ENCODE measurements around the gene TRERF1. TPM values are rescaled to one million over a fixed set of nuclear protein-coding genes. Genes with fewer than 3 reads are reported as not detected.

Gene TRERF1
- total and polyA plus RNA-seq, 9 donors = 5.1 to 13.8 (median 9.7) TPM

DNA sequence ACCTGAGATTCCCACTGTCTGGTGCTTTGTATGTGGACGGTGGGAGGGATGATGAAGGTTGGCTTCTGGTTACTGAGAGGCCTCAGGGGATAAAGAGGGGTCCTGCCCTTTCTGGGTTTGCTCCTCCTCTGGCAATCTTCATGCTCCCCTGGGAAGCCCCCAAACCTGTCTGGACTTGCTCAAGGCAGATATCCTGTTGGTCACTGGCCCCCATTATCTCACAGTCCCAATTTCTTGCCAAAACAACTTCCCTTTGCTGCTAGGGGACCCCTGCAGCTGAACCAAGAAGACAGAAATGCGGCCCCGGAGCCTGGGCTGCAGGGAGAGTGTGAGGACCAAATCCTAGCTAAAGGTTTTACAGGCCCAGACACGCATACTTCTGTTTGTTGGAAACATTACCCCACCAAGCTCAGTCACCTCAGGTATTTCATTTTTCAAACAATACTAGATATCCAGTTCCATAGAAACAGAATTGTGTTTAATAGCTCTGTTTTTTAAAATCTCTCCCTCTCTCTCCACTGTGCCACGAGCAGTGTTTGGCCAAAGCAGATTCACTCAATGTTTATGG lies 170.7 kb downstream of the TRERF1 start:
- H3K4me3 ChIP-seq (ENCODE audit: low read length) = no peak overlapping the region
- peaks cover 3% of the 10 kb centered on the region for H3K9me3 ChIP-seq (replicated peaks; ENCODE audit: control insufficient read depth, low read depth, low read length)
- peaks cover 41% of the 10 kb centered on the region for H3K4me1 ChIP-seq (ENCODE audit: control insufficient read depth, insufficient read depth, low read length)
- peak overlapping the region; percentile 9 for H3K27ac ChIP-seq (ENCODE audit: low read length)
- 25% methylated on average over 3 of the region's 5 CpGs for WGBS (ENCODE audit: insufficient coverage)
- peak; percentile 56 for DNase-seq
- no peaks in the 10 kb centered on the region for H3K27me3 ChIP-seq (ENCODE audit: control insufficient read depth, insufficient read depth, low read length)
- no peaks in the 10 kb centered on the region for H3K36me3 ChIP-seq (ENCODE audit: control insufficient read depth, insufficient read depth, low read length)

DNA sequence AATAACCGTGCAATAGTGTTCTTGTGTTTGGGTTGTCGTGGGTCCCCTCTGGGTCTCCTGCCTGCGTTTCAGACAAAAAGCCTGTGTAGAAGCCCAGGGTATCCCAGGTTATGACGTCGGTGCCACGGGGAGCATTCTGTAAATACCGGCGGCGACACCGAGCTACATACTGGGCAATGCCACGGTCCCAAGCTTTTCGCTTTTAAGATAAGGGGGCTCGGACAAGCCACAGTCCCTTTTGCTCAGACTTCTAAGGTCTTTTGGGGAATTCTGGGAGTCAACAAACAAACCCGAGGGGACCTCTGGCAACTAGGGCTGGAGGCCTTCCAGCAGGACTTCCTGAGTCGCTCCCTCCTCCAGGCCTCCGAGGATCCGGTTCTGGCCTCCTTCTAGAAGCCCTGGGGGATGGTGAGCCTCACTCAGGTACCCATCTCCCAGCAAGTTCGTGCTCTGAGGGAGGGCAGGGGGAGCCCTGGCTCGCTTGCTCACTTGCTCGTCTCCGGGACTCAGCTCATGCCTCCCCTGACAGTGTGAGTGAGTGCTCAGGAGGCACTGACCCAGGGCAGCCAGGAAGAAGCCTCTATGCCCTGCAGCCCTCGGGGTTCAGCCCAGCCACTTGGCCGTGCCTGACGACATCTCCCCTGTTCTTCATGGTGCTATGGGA lies 171.6 kb downstream of the TRERF1 start:
- no peaks in the 10 kb centered on the region for H3K27me3 ChIP-seq (ENCODE audit: control insufficient read depth, insufficient read depth, low read length)
- peaks cover 3% of the 10 kb centered on the region for H3K9me3 ChIP-seq (replicated peaks; ENCODE audit: control insufficient read depth, low read depth, low read length)
- no peaks in the 10 kb centered on the region for H3K36me3 ChIP-seq (ENCODE audit: control insufficient read depth, insufficient read depth, low read length)
- H3K27ac ChIP-seq (ENCODE audit: low read length) = peak overlapping the region; percentile 9
- peak; percentile 50 for DNase-seq
- H3K4me3 ChIP-seq (ENCODE audit: low read length) = no peak overlapping the region
- H3K4me1 ChIP-seq (ENCODE audit: control insufficient read depth, insufficient read depth, low read length) = peaks cover 50% of the 10 kb centered on the region
- 53% methylated on average over 19 of the region's 24 CpGs for WGBS (ENCODE audit: insufficient coverage)

- H3K36me3 ChIP-seq (ENCODE audit: control insufficient read depth, insufficient read depth, low read length) = no peaks in the 10 kb centered on the region
- peaks cover 50% of the 10 kb centered on the region for H3K4me1 ChIP-seq (ENCODE audit: control insufficient read depth, insufficient read depth, low read length)
- peak overlapping the region; percentile 69 for H3K27ac ChIP-seq (ENCODE audit: low read length)
- peaks cover 3% of the 10 kb centered on the region for H3K9me3 ChIP-seq (replicated peaks; ENCODE audit: control insufficient read depth, low read depth, low read length)
- no peaks in the 10 kb centered on the region for H3K27me3 ChIP-seq (ENCODE audit: control insufficient read depth, insufficient read depth, low read length)
- DNase-seq = peak; percentile 74
- 54% methylated on average over 6 of the region's 9 CpGs for WGBS (ENCODE audit: insufficient coverage)
- H3K4me3 ChIP-seq (ENCODE audit: low read length) = no peak overlapping the region
These were observed 172.5 kb downstream of the TRERF1 start for GRCh38 chr6:42279144-42279781.

- WGBS (ENCODE audit: insufficient coverage) = 80% methylated on average over 2 of the region's 7 CpGs
- H3K27me3 ChIP-seq (ENCODE audit: control insufficient read depth, insufficient read depth, low read length) = no peaks in the 10 kb centered on the region
- H3K9me3 ChIP-seq (replicated peaks; ENCODE audit: control insufficient read depth, low read depth, low read length) = peaks cover 3% of the 10 kb centered on the region
- DNase-seq = no peak
- no peak overlapping the region for H3K27ac ChIP-seq (ENCODE audit: low read length)
- H3K4me1 ChIP-seq (ENCODE audit: control insufficient read depth, insufficient read depth, low read length) = peaks cover 50% of the 10 kb centered on the region
- H3K36me3 ChIP-seq (ENCODE audit: control insufficient read depth, insufficient read depth, low read length) = no peaks in the 10 kb centered on the region
- H3K4me3 ChIP-seq (ENCODE audit: low read length) = no peak overlapping the region
These were observed 173.4 kb downstream of the TRERF1 start for GRCh38 chr6:42278131-42278853.

DNA sequence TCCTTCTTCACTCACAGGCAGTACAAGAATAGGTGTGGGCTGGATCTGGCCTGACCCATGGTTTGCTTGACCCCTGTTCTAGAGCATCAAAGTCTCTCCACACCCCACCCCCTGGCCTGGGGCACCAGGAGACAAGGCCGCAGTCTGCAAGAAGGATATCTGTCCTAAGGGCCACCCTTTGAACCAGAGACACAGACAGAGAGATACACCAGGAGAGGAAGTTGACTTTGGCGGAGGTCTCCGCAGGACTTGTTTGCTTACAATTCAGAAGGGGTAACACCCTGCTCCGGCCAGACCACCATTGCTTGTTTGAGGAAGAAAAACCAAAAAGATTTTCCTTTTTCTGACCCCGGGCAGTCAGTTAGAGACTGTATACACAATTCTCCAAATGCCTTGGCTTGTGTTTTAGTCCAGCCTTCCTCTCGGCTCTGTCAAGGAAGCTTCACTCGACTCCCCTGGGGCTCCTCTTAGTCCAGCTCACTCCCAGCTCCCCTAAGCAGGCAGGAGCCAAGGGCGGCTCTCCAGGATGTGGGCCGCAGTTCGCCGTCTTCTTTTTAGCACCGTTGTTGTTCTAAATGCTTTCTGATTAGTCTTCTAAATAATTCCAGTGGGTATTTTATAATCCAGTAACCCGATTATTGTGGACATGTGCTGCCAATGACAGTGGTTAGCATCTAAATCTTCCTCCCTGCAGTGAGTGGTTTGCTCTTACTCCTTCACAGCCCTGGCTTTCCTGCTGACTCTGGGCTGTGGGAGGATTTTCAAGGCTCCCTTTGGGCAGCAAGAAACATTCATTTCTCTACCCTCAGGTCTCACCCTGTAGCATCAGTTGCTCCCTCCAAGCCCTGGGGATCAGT lies 175.5 kb downstream of the TRERF1 start:
- peak overlapping the region; percentile 50 for H3K27ac ChIP-seq (ENCODE audit: low read length)
- no peaks in the 10 kb centered on the region for H3K27me3 ChIP-seq (ENCODE audit: control insufficient read depth, insufficient read depth, low read length)
- peak; percentile 93 for DNase-seq
- no peaks in the 10 kb centered on the region for H3K9me3 ChIP-seq (replicated peaks; ENCODE audit: control insufficient read depth, low read depth, low read length)
- H3K4me3 ChIP-seq (ENCODE audit: low read length) = no peak overlapping the region
- no peaks in the 10 kb centered on the region for H3K36me3 ChIP-seq (ENCODE audit: control insufficient read depth, insufficient read depth, low read length)
- H3K4me1 ChIP-seq (ENCODE audit: control insufficient read depth, insufficient read depth, low read length) = peaks cover 46% of the 10 kb centered on the region
- 29% methylated on average over 6 of the region's 13 CpGs for WGBS (ENCODE audit: insufficient coverage)

GRCh38 chr6:42275376-42276033 lies 176.2 kb downstream of the TRERF1 start:
- 75% methylated on average over 3 of the region's 12 CpGs for WGBS (ENCODE audit: insufficient coverage)
- Histone ChIP-seq H3K36me3 (ENCODE audit: control insufficient read depth, insufficient read depth, low read length) (no peaks in the 10 kb centered on the region), H3K4me1 (ENCODE audit: control insufficient read depth, insufficient read depth, low read length) (peaks cover 39% of the 10 kb centered on the region), H3K27ac (ENCODE audit: low read length) (no peak overlapping the region), H3K9me3 (replicated peaks; ENCODE audit: control insufficient read depth, low read depth, low read length) (no peaks in the 10 kb centered on the region), H3K27me3 (ENCODE audit: control insufficient read depth, insufficient read depth, low read length) (no peaks in the 10 kb centered on the region), H3K4me3 (ENCODE audit: low read length) (no peak overlapping the region)
- no peak for DNase-seq

DNA sequence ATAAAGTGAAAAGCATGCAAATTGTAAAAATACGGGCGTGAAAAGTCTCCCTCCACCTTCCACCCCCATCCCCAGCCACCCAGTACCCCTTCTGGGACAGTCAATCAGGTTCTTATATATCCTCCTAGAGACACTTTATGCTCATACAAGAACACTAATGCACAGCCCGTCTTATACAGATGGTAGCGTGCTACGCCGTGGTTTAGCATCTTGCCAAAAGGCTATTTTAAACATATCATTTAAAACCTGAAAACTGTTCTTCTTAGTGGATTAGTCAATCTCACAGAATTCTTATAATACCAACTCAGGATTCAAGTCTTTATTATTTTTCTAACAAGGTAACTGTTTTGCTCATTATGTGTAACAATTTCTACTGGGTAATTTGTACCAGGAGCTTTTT lies 176.8 kb downstream of the TRERF1 start:
- DNase-seq = no peak

GRCh38 chr6:42271834-42272805 lies 179.6 kb downstream of the TRERF1 start:
- Histone ChIP-seq H3K36me3 (ENCODE audit: control insufficient read depth, insufficient read depth, low read length) (peaks cover 19% of the 10 kb centered on the region), H3K27me3 (ENCODE audit: control insufficient read depth, insufficient read depth, low read length) (no peaks in the 10 kb centered on the region), H3K27ac (ENCODE audit: low read length) (no peak overlapping the region), H3K4me3 (ENCODE audit: low read length) (no peak overlapping the region), H3K4me1 (ENCODE audit: control insufficient read depth, insufficient read depth, low read length) (peaks cover 16% of the 10 kb centered on the region), H3K9me3 (replicated peaks; ENCODE audit: control insufficient read depth, low read depth, low read length) (no peaks in the 10 kb centered on the region)
- no peak for DNase-seq
- 67% methylated on average over 5 of the region's 7 CpGs for WGBS (ENCODE audit: insufficient coverage)

More for the DNA sequence above, 176.8 kb downstream of the TRERF1 start:
- Histone ChIP-seq H3K9me3 (replicated peaks; ENCODE audit: control insufficient read depth, low read depth, low read length) (no peaks in the 10 kb centered on the region), H3K4me1 (ENCODE audit: control insufficient read depth, insufficient read depth, low read length) (peaks cover 33% of the 10 kb centered on the region), H3K4me3 (ENCODE audit: low read length) (no peak overlapping the region), H3K27me3 (ENCODE audit: control insufficient read depth, insufficient read depth, low read length) (no peaks in the 10 kb centered on the region), H3K27ac (ENCODE audit: low read length) (no peak overlapping the region), H3K36me3 (ENCODE audit: control insufficient read depth, insufficient read depth, low read length) (no peaks in the 10 kb centered on the region)
- WGBS (ENCODE audit: insufficient coverage) = 78% methylated on average over 3 of the region's 6 CpGs

Data from muscle of leg (tissue), 11 donors.